Neural progenitor cell (in vitro differentiated cells): ENCODE results near the gene KRTAP9-7. TPM values are rescaled to one million over a fixed set of nuclear protein-coding genes. Genes with fewer than 3 reads are reported as not detected.
"Not testable (repeated sequence)": the region's sequence is repeated elsewhere in the genome, so short reads cannot be mapped to it uniquely, and the experiment has no call there.

Source experiments
- DNase-seq: peaks from one replicate; pipeline ENCODE4 v3.0.0-alpha.2; 2016; ENCODE audit warnings: low spot score
- H2AFZ ChIP-seq: fragments of 200-600 bp; sonication (generic); replicated peaks from 2 replicates; pipeline ENCODE4 v1.6.1; 2016; ENCODE audit warnings: antibody characterized with exemption
- H3F3A ChIP-seq: fragments of 200-600 bp; sonication (generic); 2 replicates; pipeline ENCODE4 v1.6.1; 2016; ENCODE audit warnings: antibody characterized with exemption, low read depth
- H3K27ac ChIP-seq: fragments of 200-600 bp; sonication (generic); 2 replicates; pipeline ENCODE4 v1.5.1; 2016; ENCODE audit warnings: mild to moderate bottlenecking
- H3K27me3 ChIP-seq: fragments of 200-600 bp; sonication (generic); 2 replicates; pipeline ENCODE4 v1.6.1; 2016; ENCODE audit warnings: mild to moderate bottlenecking, moderate library complexity
- H3K36me3 ChIP-seq: fragments of 200-600 bp; sonication (generic); 2 replicates; pipeline ENCODE4 v1.5.1; 2016
- H3K4me1 ChIP-seq: fragments of 200-600 bp; sonication (generic); 2 replicates; pipeline ENCODE4 v1.6.1; 2016; ENCODE audit warnings: mixed run types
- H3K4me2 ChIP-seq: fragments of 200-600 bp; sonication (generic); 2 replicates; pipeline ENCODE4 v1.6.1; 2016
- H3K4me3 ChIP-seq: fragments of 200-600 bp; sonication (generic); 2 replicates; pipeline ENCODE4 v1.5.1; 2016
- H3K79me2 ChIP-seq: fragments of 200-600 bp; sonication (generic); 2 replicates; pipeline ENCODE4 v1.6.1; 2016; ENCODE audit warnings: low read depth
- H3K9ac ChIP-seq: fragments of 200-600 bp; sonication (generic); 2 replicates; pipeline ENCODE4 v1.6.1; 2016
- H3K9me3 ChIP-seq: fragments of 200-600 bp; sonication (generic); 2 replicates; pipeline ENCODE4 v1.5.1; 2016; ENCODE audit warnings: low read depth
- H4K20me1 ChIP-seq: fragments of 200-600 bp; sonication (generic); 2 replicates; pipeline ENCODE4 v1.6.1; 2016; ENCODE audit warnings: low read depth
- H3K27ac Mint-ChIP-seq: 3 replicates; pipeline ENCODE4 v1.8.0; 2021; ENCODE audit warnings: mixed read lengths
- H3K27me3 Mint-ChIP-seq: 2 replicates; pipeline ENCODE4 v1.8.0; 2022; ENCODE audit warnings: low read depth, mild to moderate bottlenecking, inconsistent platforms, moderate library complexity, mixed read lengths; ENCODE audit not compliant: insufficient read depth
- H3K36me3 Mint-ChIP-seq: 3 replicates; pipeline ENCODE4 v1.8.0; 2021; ENCODE audit warnings: mixed read lengths
- H3K4me1 Mint-ChIP-seq: 3 replicates; pipeline ENCODE4 v1.8.0; 2021; ENCODE audit warnings: mixed read lengths
- H3K4me3 Mint-ChIP-seq: 3 replicates; pipeline ENCODE4 v1.8.0; 2021; ENCODE audit warnings: mild to moderate bottlenecking, moderate library complexity, mixed read lengths
- H3K9me3 Mint-ChIP-seq: 3 replicates; pipeline ENCODE4 v1.8.0; 2020; ENCODE audit warnings: mixed read lengths
- EZH2 ChIP-seq: fragments of 200-600 bp; sonication (generic); IDR thresholded peaks from 2 replicates; pipeline ENCODE4 v1.6.1; 2017; ENCODE audit warnings: antibody characterized with exemption, mild to moderate bottlenecking, moderate library complexity
- EZH2phosphoT487 ChIP-seq: fragments of 200-600 bp; sonication (generic); IDR thresholded peaks from 2 replicates; pipeline ENCODE4 v1.6.1; 2017; ENCODE audit warnings: antibody characterized with exemption
- total RNA-seq: library from RNA; depleted of rRNA; stranded (reverse); fragments of >200 nt; gene quantifications from 2 replicates; pipeline ENCODE4 v1.2.3, GENCODE V29; 2015; ENCODE audit warnings: low replicate concordance
- TF ChIP-seq, protein P1 (sequence below): fragments of 200-600 bp; sonication (generic); IDR thresholded peaks from 2 replicates; pipeline ENCODE4 v1.5.1; 2017; ENCODE audit warnings: antibody characterized with exemption, mild to moderate bottlenecking

Gene KRTAP9-7
- not detected in 2 replicates for total RNA-seq

- not testable (repeated sequence) for H3K36me3 ChIP-seq, H3K4me3 ChIP-seq, H3K79me2 ChIP-seq, H3F3A ChIP-seq, H3K9me3 Mint-ChIP-seq, H3K27ac ChIP-seq, H3K27me3 Mint-ChIP-seq, H3K9me3 ChIP-seq, H3K4me1 ChIP-seq, H2AFZ ChIP-seq, H3K27me3 ChIP-seq, H3K36me3 Mint-ChIP-seq, H3K9ac ChIP-seq, DNase-seq, H3K4me1 Mint-ChIP-seq, H3K4me3 Mint-ChIP-seq, H3K27ac Mint-ChIP-seq, H3K4me2 ChIP-seq, H4K20me1 ChIP-seq
Observed at GRCh38 chr17:41275648-41276190, at the start of gene KRTAP9-7. KRTAP9-7 (plus strand) TSS chr17:41275698; CDS start chr17:41275698, 0 bp downstream.

- Histone ChIP-seq H3K4me3 (no peak overlapping the region), H3K79me2 (no peaks in the 10 kb centered on the region), H3K36me3 (no peaks in the 10 kb centered on the region), H3K9me3 (no peaks in the 10 kb centered on the region), H2AFZ (no peak overlapping the region), H3F3A (no peaks in the 10 kb centered on the region), H4K20me1 (no peaks in the 10 kb centered on the region), H3K4me2 (no peak overlapping the region), H3K27me3 (no peaks in the 10 kb centered on the region), H3K27ac (no peak overlapping the region), H3K9ac (no peak overlapping the region), H3K4me1 (no peaks in the 10 kb centered on the region)
- H3K4me1 Mint-ChIP-seq, result peaks cover 6% of the 10 kb centered on the region
- TF ChIP-seq, protein P1, sequence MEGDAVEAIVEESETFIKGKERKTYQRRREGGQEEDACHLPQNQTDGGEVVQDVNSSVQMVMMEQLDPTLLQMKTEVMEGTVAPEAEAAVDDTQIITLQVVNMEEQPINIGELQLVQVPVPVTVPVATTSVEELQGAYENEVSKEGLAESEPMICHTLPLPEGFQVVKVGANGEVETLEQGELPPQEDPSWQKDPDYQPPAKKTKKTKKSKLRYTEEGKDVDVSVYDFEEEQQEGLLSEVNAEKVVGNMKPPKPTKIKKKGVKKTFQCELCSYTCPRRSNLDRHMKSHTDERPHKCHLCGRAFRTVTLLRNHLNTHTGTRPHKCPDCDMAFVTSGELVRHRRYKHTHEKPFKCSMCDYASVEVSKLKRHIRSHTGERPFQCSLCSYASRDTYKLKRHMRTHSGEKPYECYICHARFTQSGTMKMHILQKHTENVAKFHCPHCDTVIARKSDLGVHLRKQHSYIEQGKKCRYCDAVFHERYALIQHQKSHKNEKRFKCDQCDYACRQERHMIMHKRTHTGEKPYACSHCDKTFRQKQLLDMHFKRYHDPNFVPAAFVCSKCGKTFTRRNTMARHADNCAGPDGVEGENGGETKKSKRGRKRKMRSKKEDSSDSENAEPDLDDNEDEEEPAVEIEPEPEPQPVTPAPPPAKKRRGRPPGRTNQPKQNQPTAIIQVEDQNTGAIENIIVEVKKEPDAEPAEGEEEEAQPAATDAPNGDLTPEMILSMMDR, result no peak
- TF ChIP-seq EZH2 (no peak), EZH2phosphoT487 (no peak)
- H3K36me3 Mint-ChIP-seq, result no peaks in the 10 kb centered on the region
- no peaks in the 10 kb centered on the region for H3K27me3 Mint-ChIP-seq
- no peak overlapping the region for H3K4me3 Mint-ChIP-seq
- no peaks in the 10 kb centered on the region for H3K9me3 Mint-ChIP-seq
- DNase-seq, result no peak
- H3K27ac Mint-ChIP-seq, result no peak overlapping the region
Observed at GRCh38 chr17:41226051-41226450, 49.4 kb upstream of the KRTAP9-7 start.

- not testable (repeated sequence) for H3K4me3 ChIP-seq, H3K9me3 Mint-ChIP-seq, H2AFZ ChIP-seq, H4K20me1 ChIP-seq, H3K9ac ChIP-seq, DNase-seq, H3K79me2 ChIP-seq, H3F3A ChIP-seq, H3K27me3 Mint-ChIP-seq, H3K4me1 ChIP-seq, H3K4me1 Mint-ChIP-seq, H3K9me3 ChIP-seq, H3K36me3 ChIP-seq, H3K36me3 Mint-ChIP-seq, H3K27me3 ChIP-seq, H3K27ac Mint-ChIP-seq, H3K27ac ChIP-seq, H3K4me3 Mint-ChIP-seq, H3K4me2 ChIP-seq
Observed at GRCh38 chr17:41226598-41227095, 48.9 kb upstream of the KRTAP9-7 start, which contains the start of gene KRTAP9-2. KRTAP9-2 (plus strand) TSS chr17:41226648; CDS start chr17:41226655, 7 bp downstream.

DNA sequence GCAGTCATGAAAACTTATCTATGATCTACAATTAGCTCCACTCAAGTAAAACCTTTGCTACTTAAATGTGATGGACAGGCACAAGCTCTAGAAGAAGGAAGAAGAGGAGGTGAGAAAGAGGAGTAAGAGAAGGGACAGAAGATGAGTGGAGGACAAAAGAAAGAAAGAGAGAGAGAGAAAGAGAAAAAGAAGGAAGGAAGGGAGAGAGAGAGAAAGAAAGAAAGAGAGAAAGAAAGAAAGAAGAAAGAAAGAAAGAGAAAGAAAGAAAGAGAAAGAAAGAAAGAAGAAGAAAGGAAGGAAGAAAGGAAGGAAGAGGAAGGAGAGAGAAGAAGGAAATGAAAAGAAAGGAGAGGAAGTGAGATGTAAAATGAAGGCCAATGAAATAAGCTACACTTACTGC, 45.4 kb upstream of the KRTAP9-7 start:
- peaks cover 5% of the 10 kb centered on the region for H3K27me3 Mint-ChIP-seq
- H2AFZ ChIP-seq, result no peak overlapping the region
- no peaks in the 10 kb centered on the region for H4K20me1 ChIP-seq
- no peak for DNase-seq
- H3K4me3 ChIP-seq, result no peak overlapping the region
- H3K9ac ChIP-seq, result no peak overlapping the region
- no peaks in the 10 kb centered on the region for H3K36me3 Mint-ChIP-seq
- no peaks in the 10 kb centered on the region for H3K9me3 Mint-ChIP-seq
- no peak overlapping the region for H3K4me2 ChIP-seq
- H3K27ac Mint-ChIP-seq, result no peak overlapping the region
- no peaks in the 10 kb centered on the region for H3K9me3 ChIP-seq
- no peak for TF ChIP-seq EZH2phosphoT487
- TF ChIP-seq EZH2, result no peak
- TF ChIP-seq, protein P1, result no peak
- no peaks in the 10 kb centered on the region for H3K36me3 ChIP-seq
- no peaks in the 10 kb centered on the region for H3K4me1 ChIP-seq
- no peaks in the 10 kb centered on the region for H3K79me2 ChIP-seq
- no peaks in the 10 kb centered on the region for H3F3A ChIP-seq
- no peak overlapping the region for H3K4me3 Mint-ChIP-seq
- no peaks in the 10 kb centered on the region for H3K4me1 Mint-ChIP-seq
- no peaks in the 10 kb centered on the region for H3K27me3 ChIP-seq
- no peak overlapping the region for H3K27ac ChIP-seq
